GM13977 (cell line): Measurements from ENCODE around the gene CD22.

Experiments
- DNase-seq: peaks from one replicate; pipeline ENCODE4 v3.0.0; 2012; ENCODE audit warnings: low spot score
- in situ Hi-C: fragments of 300-500 bp; cut with MboI; formaldehyde crosslinking; loops from one replicate; pipeline ENCODE4 v1.12.0; 2022; ENCODE audit warnings: low sequenced_read_pairs, low pct_unique_long_range_greater_than_20kb, mixed read lengths, inconsistent platforms; ENCODE audit not compliant: unreplicated experiment
- TF ChIP-seq, protein P1 (sequence below): IDR thresholded peaks from 2 replicates; pipeline ENCODE4 v1.5.1; 2012; ENCODE audit warnings: mild to moderate bottlenecking, control low read depth; ENCODE audit not compliant: insufficient read depth; ENCODE audit errors: extremely low read depth, missing control alignments

Gene CD22

DNA sequence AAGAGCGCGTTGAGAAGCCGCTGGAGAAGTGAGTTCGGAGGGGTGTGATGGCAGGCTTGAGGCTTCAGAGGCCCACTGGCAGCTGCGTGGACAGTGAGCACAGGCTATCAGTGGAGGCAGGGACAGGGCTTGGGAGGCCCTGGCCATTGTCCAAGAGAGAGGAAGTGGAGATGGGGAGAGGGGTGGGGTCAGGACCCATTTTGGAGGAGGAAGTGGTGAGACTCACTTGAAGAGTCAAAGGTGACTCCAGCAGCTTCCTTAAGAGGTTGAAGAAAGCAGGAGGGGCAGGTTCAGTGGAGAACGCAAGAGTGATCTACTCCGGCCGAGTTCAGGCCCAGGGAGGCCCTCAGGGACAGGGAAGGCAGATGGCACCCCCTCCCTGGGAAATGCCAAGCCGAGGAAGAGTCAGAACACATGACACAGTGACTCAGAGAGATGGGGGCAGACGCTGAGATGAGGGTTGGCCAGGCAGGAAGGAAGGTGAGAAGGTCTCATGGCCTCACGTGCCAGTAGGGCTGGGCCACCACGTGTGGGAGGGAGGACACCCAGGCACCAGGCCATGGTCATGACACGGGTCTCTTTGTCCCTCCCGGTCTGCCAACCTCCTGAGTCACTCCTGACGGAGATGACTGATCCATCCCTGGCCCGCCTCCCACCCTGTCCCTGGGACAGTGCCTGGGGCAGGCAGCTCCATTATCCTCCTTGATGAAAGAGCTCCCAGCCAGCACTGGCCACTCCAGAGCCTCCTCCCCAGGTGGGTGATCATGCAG, 10.1 kb upstream of the CD22 start:
- TF ChIP-seq, protein P1, sequence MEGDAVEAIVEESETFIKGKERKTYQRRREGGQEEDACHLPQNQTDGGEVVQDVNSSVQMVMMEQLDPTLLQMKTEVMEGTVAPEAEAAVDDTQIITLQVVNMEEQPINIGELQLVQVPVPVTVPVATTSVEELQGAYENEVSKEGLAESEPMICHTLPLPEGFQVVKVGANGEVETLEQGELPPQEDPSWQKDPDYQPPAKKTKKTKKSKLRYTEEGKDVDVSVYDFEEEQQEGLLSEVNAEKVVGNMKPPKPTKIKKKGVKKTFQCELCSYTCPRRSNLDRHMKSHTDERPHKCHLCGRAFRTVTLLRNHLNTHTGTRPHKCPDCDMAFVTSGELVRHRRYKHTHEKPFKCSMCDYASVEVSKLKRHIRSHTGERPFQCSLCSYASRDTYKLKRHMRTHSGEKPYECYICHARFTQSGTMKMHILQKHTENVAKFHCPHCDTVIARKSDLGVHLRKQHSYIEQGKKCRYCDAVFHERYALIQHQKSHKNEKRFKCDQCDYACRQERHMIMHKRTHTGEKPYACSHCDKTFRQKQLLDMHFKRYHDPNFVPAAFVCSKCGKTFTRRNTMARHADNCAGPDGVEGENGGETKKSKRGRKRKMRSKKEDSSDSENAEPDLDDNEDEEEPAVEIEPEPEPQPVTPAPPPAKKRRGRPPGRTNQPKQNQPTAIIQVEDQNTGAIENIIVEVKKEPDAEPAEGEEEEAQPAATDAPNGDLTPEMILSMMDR = no peak
- DNase-seq = no peak
- in situ Hi-C loops = no loop called here

DNA sequence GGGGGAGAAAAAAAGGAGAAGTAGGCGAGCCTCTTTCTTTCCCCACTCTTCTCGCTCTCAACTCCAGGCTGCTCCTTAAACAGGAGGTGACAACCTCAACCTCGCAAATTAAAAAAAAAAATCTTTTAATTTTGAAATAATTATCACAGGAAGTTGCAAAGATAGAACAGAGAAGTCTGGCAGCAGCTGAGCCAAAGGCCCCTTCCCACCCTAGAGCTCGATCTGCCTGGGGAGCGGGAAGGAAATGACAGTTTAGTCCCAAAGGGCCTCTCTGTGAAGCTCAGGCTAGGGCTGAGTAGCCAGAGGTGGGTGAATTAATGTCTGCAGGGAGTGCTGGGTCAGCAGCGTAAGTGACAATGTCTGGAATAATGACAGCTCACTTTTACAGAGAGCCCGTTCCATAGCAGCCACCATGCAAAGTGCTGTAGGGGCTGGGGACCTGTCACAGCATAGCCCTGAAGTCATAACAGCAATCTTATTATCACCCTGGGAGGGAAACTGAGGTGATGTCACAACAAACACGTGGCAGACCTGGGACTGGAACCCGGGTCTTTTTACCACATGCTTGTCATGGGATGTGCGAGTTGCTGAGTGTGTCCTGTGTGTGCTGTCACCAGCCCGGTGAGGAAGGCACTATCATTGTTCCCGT, 8.8 kb upstream of the CD22 start:
- in situ Hi-C loops = no loop called here
- TF ChIP-seq, protein P1 = no peak
- DNase-seq = no peak

DNA sequence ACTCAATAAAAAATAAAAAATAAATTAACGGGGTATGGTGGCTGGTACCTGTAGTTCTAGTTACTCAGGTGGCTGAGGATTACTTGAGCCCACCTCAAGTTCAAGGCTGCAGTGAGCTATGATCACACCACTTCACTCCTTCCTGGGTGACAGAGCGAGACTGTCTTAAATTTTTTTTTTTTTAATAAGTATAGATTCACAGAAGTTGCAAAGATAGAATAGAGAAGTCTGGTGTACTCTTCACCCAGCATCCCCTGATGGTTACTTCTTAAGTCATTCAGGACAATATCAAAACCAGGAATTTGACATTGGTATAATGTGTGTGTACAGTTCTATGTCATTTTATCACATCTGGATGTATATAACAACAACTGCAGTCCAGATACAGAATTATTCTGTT, 7.7 kb upstream of the CD22 start:
- in situ Hi-C loops = no loop called here
- TF ChIP-seq, protein P1 = no peak

DNA sequence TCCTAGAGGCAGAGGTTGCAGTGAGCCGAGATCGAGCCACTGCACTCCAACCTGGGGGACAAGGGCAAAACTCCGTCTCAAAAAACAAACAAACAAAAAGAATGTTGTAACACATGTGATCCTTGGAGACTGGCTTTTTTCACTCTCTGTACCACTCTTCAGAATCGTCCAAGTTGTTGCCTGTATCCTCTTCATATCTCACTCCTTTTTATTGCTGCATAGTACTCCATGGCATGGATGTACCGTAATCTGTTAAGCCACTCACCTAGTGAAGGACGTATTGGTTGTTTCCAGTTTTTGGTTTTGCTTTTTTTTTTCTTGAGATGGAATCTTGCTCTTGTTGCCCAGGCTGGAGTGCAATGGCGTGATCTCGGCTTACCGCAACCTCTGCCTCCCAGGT, 7.0 kb upstream of the CD22 start:
- TF ChIP-seq, protein P1 = no peak
- in situ Hi-C loops = no loop called here

More for the DNA sequence above, 7.7 kb upstream of the CD22 start:
- no peak for DNase-seq

DNA sequence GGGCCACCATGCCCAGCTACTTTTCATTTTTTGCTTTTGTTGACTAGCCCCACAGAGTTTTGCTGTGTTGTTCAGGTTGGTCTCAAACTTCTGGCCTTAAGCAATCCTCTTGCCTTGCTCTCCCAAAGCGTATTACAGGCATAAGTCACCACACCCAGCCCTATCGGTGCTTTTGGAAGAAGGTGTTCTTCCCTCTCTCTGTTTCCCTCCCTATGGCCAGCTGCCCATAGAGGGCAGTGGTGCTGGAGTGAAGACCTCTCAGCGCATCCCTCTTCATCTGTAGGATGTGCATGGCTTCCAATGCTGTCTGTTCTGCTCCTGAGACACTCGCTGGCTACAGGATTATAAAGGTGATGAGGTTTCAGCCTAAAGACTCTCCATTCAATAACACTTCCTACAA, 1.3 kb upstream of the CD22 start:
- TF ChIP-seq, protein P1 = peak; percentile 54
- in situ Hi-C loops = no loop called here
- no peak for DNase-seq

More for the DNA sequence above, 7.0 kb upstream of the CD22 start:
- DNase-seq = no peak

DNA sequence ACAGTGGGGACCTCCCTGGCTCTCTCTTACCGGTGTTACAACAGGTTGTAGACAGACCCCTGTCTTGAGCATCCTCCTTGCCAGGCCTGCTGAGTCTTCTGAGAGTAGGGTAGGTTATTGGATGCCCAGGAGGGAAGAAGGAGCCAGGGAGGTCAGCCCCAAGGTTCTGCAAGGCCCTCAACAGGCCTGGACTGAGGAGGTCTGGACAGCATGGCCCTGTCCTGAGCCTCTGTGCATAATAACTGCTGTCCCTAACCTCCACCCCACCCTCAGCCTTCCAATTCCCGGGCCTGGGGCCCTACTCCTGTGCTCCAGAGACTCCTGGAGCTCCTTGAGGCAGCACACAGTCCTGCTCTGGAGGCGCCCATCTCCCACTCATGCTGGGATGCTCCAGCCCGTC, 336 bp downstream of the CD22 start:
- in situ Hi-C loops = no loop called here
- TF ChIP-seq, protein P1 = no peak
- DNase-seq = no peak
